OCI-LY3 (cell line): ENCODE results near the gene FGF5.

Experiments used
- EZH2phosphoT487 ChIP-seq: fragments of 200-600 bp; shearing (Covaris generic); IDR thresholded peaks from 2 replicates; pipeline ENCODE4 v1.6.1; 2018; ENCODE audit warnings: antibody characterized with exemption, mixed run types, low read depth
- TF ChIP-seq, protein P1 (sequence below): fragments of 200-600, 300-600 bp; sonication (generic); IDR thresholded peaks from 2 replicates; pipeline ENCODE4 v1.5.1; 2014; ENCODE audit warnings: antibody characterized with exemption, low read length, low read depth

GRCh38 chr4:80295826-80296225, 29.4 kb downstream of the FGF5 start:
- TF ChIP-seq, protein P1, sequence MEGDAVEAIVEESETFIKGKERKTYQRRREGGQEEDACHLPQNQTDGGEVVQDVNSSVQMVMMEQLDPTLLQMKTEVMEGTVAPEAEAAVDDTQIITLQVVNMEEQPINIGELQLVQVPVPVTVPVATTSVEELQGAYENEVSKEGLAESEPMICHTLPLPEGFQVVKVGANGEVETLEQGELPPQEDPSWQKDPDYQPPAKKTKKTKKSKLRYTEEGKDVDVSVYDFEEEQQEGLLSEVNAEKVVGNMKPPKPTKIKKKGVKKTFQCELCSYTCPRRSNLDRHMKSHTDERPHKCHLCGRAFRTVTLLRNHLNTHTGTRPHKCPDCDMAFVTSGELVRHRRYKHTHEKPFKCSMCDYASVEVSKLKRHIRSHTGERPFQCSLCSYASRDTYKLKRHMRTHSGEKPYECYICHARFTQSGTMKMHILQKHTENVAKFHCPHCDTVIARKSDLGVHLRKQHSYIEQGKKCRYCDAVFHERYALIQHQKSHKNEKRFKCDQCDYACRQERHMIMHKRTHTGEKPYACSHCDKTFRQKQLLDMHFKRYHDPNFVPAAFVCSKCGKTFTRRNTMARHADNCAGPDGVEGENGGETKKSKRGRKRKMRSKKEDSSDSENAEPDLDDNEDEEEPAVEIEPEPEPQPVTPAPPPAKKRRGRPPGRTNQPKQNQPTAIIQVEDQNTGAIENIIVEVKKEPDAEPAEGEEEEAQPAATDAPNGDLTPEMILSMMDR: no peak
- TF ChIP-seq EZH2phosphoT487: no peak
